GM13977 (cell line): ENCODE results near the gene DNAAF5.

Experiments
- DNase-seq: peaks from one replicate; pipeline ENCODE4 v3.0.0; 2012; ENCODE audit warnings: low spot score
- CTCF ChIP-seq: IDR thresholded peaks from 2 replicates; pipeline ENCODE4 v1.5.1; 2012; ENCODE audit warnings: mild to moderate bottlenecking, control low read depth; ENCODE audit not compliant: insufficient read depth; ENCODE audit errors: extremely low read depth, missing control alignments
- in situ Hi-C: fragments of 300-500 bp; cut with MboI; formaldehyde crosslinking; loops from one replicate; pipeline ENCODE4 v1.12.0; 2022; ENCODE audit warnings: low sequenced_read_pairs, low pct_unique_long_range_greater_than_20kb, mixed read lengths, inconsistent platforms; ENCODE audit not compliant: unreplicated experiment

Gene DNAAF5

GRCh38 chr7:777728-778078 lies 51.2 kb downstream of the DNAAF5 start:
- no peak for TF ChIP-seq CTCF
- DNase-seq = no peak
- in situ Hi-C loops = no loop called here

GRCh38 chr7:778271-778967 lies 51.9 kb downstream of the DNAAF5 start:
- DNase-seq = no peak
- in situ Hi-C loops = no loop called here
- no peak for TF ChIP-seq CTCF

- DNase-seq = no peak
- no peak for TF ChIP-seq CTCF
- in situ Hi-C loops = no loop called here
Observed at GRCh38 chr7:778968-779451, 52.5 kb downstream of the DNAAF5 start.

GRCh38 chr7:779480-779879 lies 53.0 kb downstream of the DNAAF5 start:
- no peak for TF ChIP-seq CTCF
- in situ Hi-C loops = no loop called here
- DNase-seq = no peak

GRCh38 chr7:780081-780480 lies 53.6 kb downstream of the DNAAF5 start:
- in situ Hi-C loops = loop anchor here (10.0 kb wide), 1 partner anchor 85 kb away; no protein-coding TSS in a partner anchor
- TF ChIP-seq CTCF = no peak
- DNase-seq = no peak

- no peak for DNase-seq
- no peak for TF ChIP-seq CTCF
- in situ Hi-C loops = loop anchor here (10.0 kb wide), 1 partner anchor 84 kb away; no protein-coding TSS in a partner anchor
Observed at GRCh38 chr7:780516-780915, 54.0 kb downstream of the DNAAF5 start.
